ENCODE data around the gene DTX3. TPM values are rescaled to one million over a fixed set of nuclear protein-coding genes. Genes with fewer than 3 reads are reported as not detected.

The DTX3 gene
- total RNA-seq (2022; extraction: Qiagen RNA extraction; ENCODE audit: low read depth) = 16.4 to 18.8 TPM (median 18.7 TPM) in 5 replicates

DNA sequence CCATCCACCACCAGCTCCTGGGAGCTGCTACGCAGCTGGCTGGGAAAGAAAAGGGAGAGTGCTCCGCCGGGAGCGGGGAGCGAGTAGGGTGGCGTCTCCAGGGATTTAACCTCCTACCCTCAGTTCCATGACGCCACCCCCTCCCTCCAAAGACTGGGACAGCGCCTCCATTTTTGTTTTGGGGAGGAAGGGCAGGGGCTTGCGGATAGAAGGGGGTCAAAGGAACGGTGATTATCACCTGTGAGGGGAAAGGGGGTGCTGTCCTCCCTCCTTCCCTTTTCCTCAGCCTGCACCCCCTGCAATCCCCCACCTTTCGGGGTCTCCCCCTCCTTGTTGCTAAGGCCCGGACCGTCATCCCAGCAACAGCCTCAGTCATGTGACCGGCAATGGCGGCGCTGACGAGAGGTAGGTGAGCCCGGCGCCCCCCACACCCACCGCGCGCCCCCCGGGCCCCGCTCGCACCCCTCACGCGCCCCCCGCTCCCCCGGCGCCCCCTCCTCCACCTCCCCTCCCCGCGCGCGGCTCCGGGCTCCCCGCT is at the start of gene DTX3:
DTX3 (plus strand) TSS at position 371 of the 538 bp plus-strand sequence. CDS start 1,694 bp downstream, outside the sequence.

DNA sequence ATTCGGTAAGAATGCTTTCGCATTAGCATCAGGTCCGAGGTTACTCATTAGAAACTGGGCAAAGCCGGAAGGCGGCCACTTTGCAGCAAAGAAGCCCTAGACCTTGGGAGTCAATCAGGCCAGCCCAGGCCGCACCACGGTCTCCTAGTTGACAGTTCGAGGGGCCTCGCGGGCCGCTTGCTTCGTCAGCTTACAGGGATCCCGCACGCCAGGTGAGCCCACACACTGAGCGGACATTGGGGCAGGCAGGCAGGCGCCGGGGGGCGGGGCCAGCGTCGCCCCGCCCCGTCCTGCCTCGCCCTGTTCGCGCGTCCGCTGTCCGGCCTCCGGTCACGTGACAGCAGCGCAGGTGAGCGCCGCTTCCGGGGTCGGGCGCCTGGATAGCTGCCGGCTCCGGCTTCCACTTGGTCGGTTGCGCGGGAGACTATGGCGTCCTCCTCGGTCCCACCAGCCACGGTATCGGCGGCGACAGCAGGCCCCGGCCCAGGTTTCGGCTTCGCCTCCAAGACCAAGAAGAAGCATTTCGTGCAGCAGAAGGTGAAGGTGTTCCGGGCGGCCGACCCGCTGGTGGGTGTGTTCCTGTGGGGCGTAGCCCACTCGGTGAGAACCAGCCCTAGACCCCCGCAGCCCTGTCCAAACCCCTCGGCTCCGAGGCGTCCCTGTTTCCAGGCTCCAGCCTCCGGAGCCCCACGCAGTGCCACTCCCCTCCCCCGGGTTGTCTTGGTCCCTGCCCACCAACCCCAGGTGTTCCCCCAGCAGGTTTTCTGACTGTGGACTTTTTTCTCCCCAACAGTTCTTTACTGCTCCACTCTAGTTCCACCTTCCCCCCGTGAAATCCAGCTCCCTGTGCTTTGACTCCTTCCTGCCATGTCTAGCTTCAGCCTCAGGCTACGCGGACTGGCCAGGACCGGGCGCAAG is 13.5 kb upstream of the DTX3 start, which contains the start of gene PIP4K2C:
PIP4K2C (plus strand) TSS at position 329 of the 918 bp plus-strand sequence; CDS start at position 427, 98 bp downstream.

GRCh38 chr12:57611108-57611826 is 6.6 kb downstream of the DTX3 start, which contains the start of gene ARHGEF25:
Gene ARHGEF25 (plus strand): TSS chr12:57611435. CDS start chr12:57611895, 460 bp downstream.

GRCh38 chr12:57632958-57633840 is 28.6 kb downstream of the DTX3 start, which contains the start of gene B4GALNT1:
Gene B4GALNT1 (minus strand): TSS chr12:57633201. CDS start chr12:57632132, 1,069 bp downstream.

Other genes with a start within 250 kb of the DTX3 start
- 7.3 to 10.5 TPM (median 9.5 TPM) in 5 replicates for gene R3HDM2, start 173.8 kb upstream of the DTX3 start, total RNA-seq (2022; extraction: Qiagen RNA extraction; ENCODE audit: low read depth)
- gene INHBC, start 170.0 kb upstream of the DTX3 start, total RNA-seq (2022; extraction: Qiagen RNA extraction; ENCODE audit: low read depth) = not detected in 5 replicates
- 0.11 to 0.17 TPM (median 0.13 TPM) in 4 of 5 replicates, not detected in the other for gene INHBE, start 149.5 kb upstream of the DTX3 start, total RNA-seq (2022; extraction: Qiagen RNA extraction; ENCODE audit: low read depth)
- 4.9 to 8.1 TPM (median 6.6 TPM) in 5 replicates for gene GLI1, start 145.0 kb upstream of the DTX3 start, total RNA-seq (2022; extraction: Qiagen RNA extraction; ENCODE audit: low read depth)
- gene ARHGAP9, start 125.0 kb upstream of the DTX3 start, total RNA-seq (2022; extraction: Qiagen RNA extraction; ENCODE audit: low read depth) = 0.24 to 0.94 TPM (median 0.82 TPM) in 5 replicates
- 122 to 274 TPM (median 144 TPM) in 5 replicates for gene MARS1, start 116.8 kb upstream of the DTX3 start, total RNA-seq (2022; extraction: Qiagen RNA extraction; ENCODE audit: low read depth)
- gene DDIT3, start 84.3 kb upstream of the DTX3 start, total RNA-seq (2022; extraction: Qiagen RNA extraction; ENCODE audit: low read depth) = 24.1 to 32.1 TPM (median 29.9 TPM) in 5 replicates
- 17.2 to 28.7 TPM (median 25.5 TPM) in 5 replicates for gene MBD6, start 82.0 kb upstream of the DTX3 start, total RNA-seq (2022; extraction: Qiagen RNA extraction; ENCODE audit: low read depth)
- gene DCTN2, start 57.6 kb upstream of the DTX3 start, total RNA-seq (2022; extraction: Qiagen RNA extraction; ENCODE audit: low read depth) = 105 to 158 TPM (median 121 TPM) in 5 replicates
- 0.19 to 0.48 TPM (median 0.29 TPM) in 5 replicates for gene KIF5A, start 54.8 kb upstream of the DTX3 start, total RNA-seq (2022; extraction: Qiagen RNA extraction; ENCODE audit: low read depth)
- gene PIP4K2C, start 13.6 kb upstream of the DTX3 start, total RNA-seq (2022; extraction: Qiagen RNA extraction; ENCODE audit: low read depth) = 40.5 to 45.1 TPM (median 43.9 TPM) in 5 replicates
- gene ARHGEF25, start 6.6 kb downstream of the DTX3 start, total RNA-seq (2022; extraction: Qiagen RNA extraction; ENCODE audit: low read depth) = 4.2 to 6.2 TPM (median 5.7 TPM) in 5 replicates
- gene B4GALNT1, start 28.4 kb downstream of the DTX3 start, total RNA-seq (2022; extraction: Qiagen RNA extraction; ENCODE audit: low read depth) = 34.5 to 48.1 TPM (median 42.6 TPM) in 5 replicates
- gene OS9, start 89.3 kb downstream of the DTX3 start, total RNA-seq (2022; extraction: Qiagen RNA extraction; ENCODE audit: low read depth) = 110 to 118 TPM (median 113 TPM) in 5 replicates
- gene AGAP2, start 133.9 kb downstream of the DTX3 start, total RNA-seq (2022; extraction: Qiagen RNA extraction; ENCODE audit: low read depth) = 0.03 to 0.16 TPM (median 0.14 TPM) in 4 of 5 replicates, not detected in the other
- 15.5 to 19.6 TPM (median 17.2 TPM) in 5 replicates for gene TSPAN31, start 140.2 kb downstream of the DTX3 start, total RNA-seq (2022; extraction: Qiagen RNA extraction; ENCODE audit: low read depth)
- gene CDK4, start 147.5 kb downstream of the DTX3 start, total RNA-seq (2022; extraction: Qiagen RNA extraction; ENCODE audit: low read depth) = 237 to 291 TPM (median 246 TPM) in 5 replicates
- gene MARCHF9, start 150.3 kb downstream of the DTX3 start, total RNA-seq (2022; extraction: Qiagen RNA extraction; ENCODE audit: low read depth) = 5.5 to 7.7 TPM (median 6.9 TPM) in 5 replicates
- 1.7 to 2.4 TPM (median 2.2 TPM) in 5 replicates for gene CYP27B1, start 162.3 kb downstream of the DTX3 start, total RNA-seq (2022; extraction: Qiagen RNA extraction; ENCODE audit: low read depth)
- gene METTL1, start 167.3 kb downstream of the DTX3 start, total RNA-seq (2022; extraction: Qiagen RNA extraction; ENCODE audit: low read depth) = 47.0 to 58.3 TPM (median 51.6 TPM) in 5 replicates
- gene EEF1AKMT3, start 167.8 kb downstream of the DTX3 start, total RNA-seq (2022; extraction: Qiagen RNA extraction; ENCODE audit: low read depth) = 4.8 to 6.8 TPM (median 5.0 TPM) in 5 replicates
- gene TSFM, start 178.0 kb downstream of the DTX3 start, total RNA-seq (2022; extraction: Qiagen RNA extraction; ENCODE audit: low read depth) = 64.0 to 86.3 TPM (median 72.3 TPM) in 5 replicates
- 0.39 to 0.67 TPM (median 0.62 TPM) in 5 replicates for gene AVIL, start 213.9 kb downstream of the DTX3 start, total RNA-seq (2022; extraction: Qiagen RNA extraction; ENCODE audit: low read depth)
- 36.8 to 50.5 TPM (median 46.0 TPM) in 5 replicates for gene CTDSP2, start 241.9 kb downstream of the DTX3 start, total RNA-seq (2022; extraction: Qiagen RNA extraction; ENCODE audit: low read depth)